ENCODE results near the gene PRR13. TPM values are rescaled to one million over a fixed set of nuclear protein-coding genes. Genes with fewer than 3 reads are reported as not detected.

The PRR13 gene
- polyA plus RNA-seq, 1 of the 3 experiments (the other 2 are of a cell fraction): 58.5 TPM

- no peaks in the 10 kb centered on the region for H3K27me3 ChIP-seq (ENCODE audit: insufficient read depth)
- H3K4me2 ChIP-seq: no peak overlapping the region
- H3K9ac ChIP-seq: no peak overlapping the region
- H3K9me3 ChIP-seq: no peaks in the 10 kb centered on the region
- ChIA-PET POLR2A (interaction anchor here (0.9 kb wide), 1 partner anchor 33 kb away, joined by 3 read pairs; no protein-coding TSS in a partner anchor), CTCF (interaction anchor here (0.9 to 3.0 kb wide), 5 partner anchors 10 to 97 kb away, joined by 3 to 29 read pairs (median 8); partner anchors contain the start of genes AAAS and PRR13)
- peaks cover 33 to 44% of the 10 kb centered on the region in 2 experiments for H3K4me1 ChIP-seq (ENCODE audit: control insufficient read depth in 1 of 2, insufficient read depth in 2 of 2, low read depth in 1 of 2, low read length in 1 of 2)
- H3F3A ChIP-seq (replicated peaks; ENCODE audit: insufficient read depth): peaks cover 26% of the 10 kb centered on the region
- H3K4me3 ChIP-seq (ENCODE audit: low read depth in 2 of 2, low read length in 1 of 2): no peak overlapping the region
- H3K9me2 ChIP-seq: no peaks in the 10 kb centered on the region
- no peaks in the 10 kb centered on the region for H4K20me1 ChIP-seq (ENCODE audit: insufficient read depth)
- 87% methylated on average over 3 of the region's 3 CpGs for WGBS (ENCODE audit: low lambda C conversion rate)
- no peak for TF ChIP-seq RFX5 (IDR thresholded peaks at IDR 0.05; ENCODE audit: low read length)
- no peak for TF ChIP-seq MEF2A (IDR thresholded peaks at IDR 0.05; ENCODE audit: borderline replicate concordance, low read depth)
- TF ChIP-seq USF2 (IDR thresholded peaks at IDR 0.05; ENCODE audit: borderline replicate concordance, low read depth, low read length): no peak
- no peak for TF ChIP-seq GATA2 (CRISPR knock-in tag; IDR thresholded peaks at IDR 0.05)
- TF ChIP-seq YY1 (IDR thresholded peaks at IDR 0.05; ENCODE audit: low read depth): no peak
- TF ChIP-seq RAD21 (IDR thresholded peaks at IDR 0.05; ENCODE audit: low read length): no peak
- no peak for TF ChIP-seq PBX3 (IDR thresholded peaks at IDR 0.05)
- TF ChIP-seq USF1 (IDR thresholded peaks at IDR 0.05; ENCODE audit: borderline replicate concordance, low read depth): no peak
- TF ChIP-seq IRF3 (IDR thresholded peaks at IDR 0.05; ENCODE audit: low read depth, low read length): no peak
- TF ChIP-seq FOXM1 (IDR thresholded peaks at IDR 0.05; ENCODE audit: low read depth): no peak
- TF ChIP-seq POLR2AphosphoS5 (IDR thresholded peaks at IDR 0.05; ENCODE audit: low read depth, low read length): no peak
- no peak for TF ChIP-seq CHD2 (IDR thresholded peaks at IDR 0.05; ENCODE audit: low read length, partially characterized antibody)
- TF ChIP-seq SIN3A (IDR thresholded peaks at IDR 0.05; ENCODE audit: borderline replicate concordance, low read depth, low read length): no peak
- TF ChIP-seq ELF1 (IDR thresholded peaks at IDR 0.05): no peak
- TF ChIP-seq NFIC (IDR thresholded peaks at IDR 0.05; ENCODE audit: borderline replicate concordance): no peak
- TF ChIP-seq CTCF (IDR thresholded peaks at IDR 0.05): no peak
- H2AFZ ChIP-seq (ENCODE audit: low read depth): no peak overlapping the region
- peak overlapping the region in 1 of 2 experiments; percentile 7; a peak in 1 of 4 replicates for H3K27ac ChIP-seq (ENCODE audit: low read depth in 2 of 2, low read length in 1 of 2)
- no peaks in the 10 kb centered on the region for H3K79me2 ChIP-seq (ENCODE audit: insufficient read depth)
- H3K36me3 ChIP-seq (replicated peaks in 1 of 2; ENCODE audit: control insufficient read depth in 1 of 2, insufficient read depth in 2 of 2, low read length in 1 of 2): no peaks in the 10 kb centered on the region
- DNase-seq: no peak
These were observed 23.3 kb upstream of the PRR13 start for GRCh38 chr12:53418221-53418620.
